HG02610 (cell line): ENCODE measurements around the gene TMEM258.

Experiments
- ATAC-seq: cut with Tn5 transposase; IDR thresholded peaks from one replicate; pipeline ENCODE4 v1.9.1; 2021; ENCODE audit warnings: mild to moderate bottlenecking, moderate library complexity; ENCODE audit not compliant: unreplicated experiment

TMEM258 gene

GRCh38 chr11:61792310-61793082, at the start of gene TMEM258, which contains the start of gene FEN1:
TMEM258 (minus strand) TSS chr11:61792599; CDS start chr11:61792558, 41 bp downstream.
FEN1 (plus strand) TSS chr11:61792911; CDS start chr11:61795362, 2,451 bp downstream.
- peak; percentile 78 for ATAC-seq

- ATAC-seq: no peak
Observed at GRCh38 chr11:61841636-61842527, 49.5 kb upstream of the TMEM258 start.

- no peak for ATAC-seq
Observed at GRCh38 chr11:61840371-61840770, 48.0 kb upstream of the TMEM258 start.

GRCh38 chr11:61839742-61840141, 47.3 kb upstream of the TMEM258 start:
- no peak for ATAC-seq

GRCh38 chr11:61838921-61839320, 46.5 kb upstream of the TMEM258 start:
- no peak for ATAC-seq

- ATAC-seq: no peak
Observed at GRCh38 chr11:61838501-61838900, 46.1 kb upstream of the TMEM258 start.

- no peak for ATAC-seq
Observed at GRCh38 chr11:61837411-61838005, 45.1 kb upstream of the TMEM258 start.

GRCh38 chr11:61836193-61836592, 43.8 kb upstream of the TMEM258 start:
- ATAC-seq: no peak

- ATAC-seq: peak; percentile 88
Observed at GRCh38 chr11:61834278-61835048, 42.1 kb upstream of the TMEM258 start.

- ATAC-seq: no peak
Observed at GRCh38 chr11:61833926-61834277, 41.5 kb upstream of the TMEM258 start.

- ATAC-seq: no peak
Observed at GRCh38 chr11:61833471-61833870, 41.1 kb upstream of the TMEM258 start.

- ATAC-seq: no peak
Observed at GRCh38 chr11:61832754-61833153, 40.4 kb upstream of the TMEM258 start.

GRCh38 chr11:61832207-61832606, 39.8 kb upstream of the TMEM258 start:
- ATAC-seq: no peak

GRCh38 chr11:61830237-61831105, 38.1 kb upstream of the TMEM258 start:
- ATAC-seq: no peak

- no peak for ATAC-seq
Observed at GRCh38 chr11:61829806-61830205, 37.4 kb upstream of the TMEM258 start.

- ATAC-seq: no peak
Observed at GRCh38 chr11:61828629-61829407, 36.4 kb upstream of the TMEM258 start.

- no peak for ATAC-seq
Observed at GRCh38 chr11:61828379-61828628, 35.9 kb upstream of the TMEM258 start.

GRCh38 chr11:61827571-61828378, 35.4 kb upstream of the TMEM258 start, which contains the start of gene FADS2:
FADS2 (plus strand) TSS chr11:61828300; CDS start chr11:61828391, 91 bp downstream.
- ATAC-seq: peak; percentile 62
